Neutrophil (primary cell): ENCODE measurements around the gene ANXA6.

Source experiments
- H3K27ac ChIP-seq: fragments of 200-600 bp; sonication (generic); 2 replicates; pipeline ENCODE4 v1.5.1; 2016; ENCODE audit warnings: mild to moderate bottlenecking, moderate library complexity
- H3K27me3 ChIP-seq: fragments of 200-600 bp; sonication (generic); 2 replicates; pipeline ENCODE4 v1.6.0; 2016; ENCODE audit warnings: mild to moderate bottlenecking
- H3K36me3 ChIP-seq: fragments of 200-600 bp; sonication (generic); 2 replicates; pipeline ENCODE4 v1.5.1; 2017
- H3K4me1 ChIP-seq, 2 experiments: fragments of 200-600 bp in 1 of 2; sonication (generic) in 1 of 2; 1 replicate in 1 of 2; 2 replicates in 1 of 2; pipeline versions ENCODE4 v1.5.1 to v1.6.1; 2013 to 2016; ENCODE audit warnings: low read depth in 1 of 2, low read length in 1 of 2, mild to moderate bottlenecking in 1 of 2, moderate library complexity in 1 of 2; ENCODE audit not compliant: control insufficient read depth in 1 of 2, insufficient read depth in 1 of 2
- H3K4me3 ChIP-seq, 2 experiments: fragments of 200-600 bp in 1 of 2; sonication (generic) in 1 of 2; 1 replicate in 1 of 2; 2 replicates in 1 of 2; pipeline ENCODE4 v1.5.1; 2013 to 2016; ENCODE audit warnings: low read depth in 1 of 2, low read length in 1 of 2, mild to moderate bottlenecking in 1 of 2, moderate library complexity in 1 of 2
- H3K9me3 ChIP-seq: fragments of 200-600 bp; sonication (generic); 2 replicates; pipeline ENCODE4 v1.5.1; 2016
- CTCF ChIP-seq: fragments of 200-600 bp; sonication (generic); IDR thresholded peaks from 2 replicates; pipeline ENCODE4 v1.5.1; 2016; ENCODE audit warnings: antibody characterized with exemption

Gene ANXA6

GRCh38 chr5:151123897-151124751 lies 33.5 kb downstream of the ANXA6 start:
- H3K4me1 ChIP-seq = peaks cover 22 to 32% of the 10 kb centered on the region in 2 experiments
- H3K27me3 ChIP-seq = no peaks in the 10 kb centered on the region
- H3K27ac ChIP-seq = peak overlapping the region; percentile 86
- H3K9me3 ChIP-seq = no peaks in the 10 kb centered on the region
- H3K4me3 ChIP-seq = no peak overlapping the region
- TF ChIP-seq CTCF = no peak
- H3K36me3 ChIP-seq = peaks cover 57% of the 10 kb centered on the region

DNA sequence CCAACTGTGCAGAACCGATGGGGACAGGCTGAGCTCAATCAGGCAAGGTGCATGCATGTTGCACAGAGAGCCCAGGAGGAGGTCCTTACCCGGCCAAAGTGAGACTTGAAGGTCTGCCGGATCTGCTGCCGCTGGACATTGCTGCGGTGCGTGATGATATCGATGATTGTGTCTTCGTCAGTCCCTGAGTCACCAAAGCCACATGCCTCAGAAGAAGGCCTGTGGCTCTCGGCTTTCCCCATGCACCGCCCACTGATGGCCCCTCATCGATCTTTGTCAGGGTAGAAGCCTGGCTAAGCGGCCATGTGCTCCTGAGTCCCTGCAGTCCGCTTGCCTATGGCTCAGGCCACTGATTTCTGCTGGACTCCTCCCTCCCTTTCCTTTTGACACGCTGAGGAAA lies 34.8 kb downstream of the ANXA6 start:
- TF ChIP-seq CTCF = no peak
- Histone ChIP-seq H3K27me3 (no peaks in the 10 kb centered on the region), H3K9me3 (no peaks in the 10 kb centered on the region), H3K4me3 (no peak overlapping the region), H3K36me3 (peaks cover 56% of the 10 kb centered on the region), H3K27ac (peak overlapping the region; percentile 86), H3K4me1 (peaks cover 22 to 32% of the 10 kb centered on the region in 2 experiments)

- H3K4me3 ChIP-seq = no peak overlapping the region
- peaks cover 64% of the 10 kb centered on the region for H3K36me3 ChIP-seq
- no peak for TF ChIP-seq CTCF
- no peaks in the 10 kb centered on the region for H3K9me3 ChIP-seq
- H3K4me1 ChIP-seq = peaks cover 22 to 32% of the 10 kb centered on the region in 2 experiments
- H3K27ac ChIP-seq = no peak overlapping the region
- H3K27me3 ChIP-seq = no peaks in the 10 kb centered on the region
Measured at GRCh38 chr5:151121665-151122064, 35.9 kb downstream of the ANXA6 start.

- Histone ChIP-seq H3K4me1 (peaks cover 16 to 26% of the 10 kb centered on the region in 2 experiments), H3K36me3 (peaks cover 69% of the 10 kb centered on the region), H3K27ac (no peak overlapping the region), H3K27me3 (no peaks in the 10 kb centered on the region), H3K9me3 (no peaks in the 10 kb centered on the region), H3K4me3 (no peak overlapping the region)
- no peak for TF ChIP-seq CTCF
Measured at GRCh38 chr5:151121095-151121494, 36.5 kb downstream of the ANXA6 start.

DNA sequence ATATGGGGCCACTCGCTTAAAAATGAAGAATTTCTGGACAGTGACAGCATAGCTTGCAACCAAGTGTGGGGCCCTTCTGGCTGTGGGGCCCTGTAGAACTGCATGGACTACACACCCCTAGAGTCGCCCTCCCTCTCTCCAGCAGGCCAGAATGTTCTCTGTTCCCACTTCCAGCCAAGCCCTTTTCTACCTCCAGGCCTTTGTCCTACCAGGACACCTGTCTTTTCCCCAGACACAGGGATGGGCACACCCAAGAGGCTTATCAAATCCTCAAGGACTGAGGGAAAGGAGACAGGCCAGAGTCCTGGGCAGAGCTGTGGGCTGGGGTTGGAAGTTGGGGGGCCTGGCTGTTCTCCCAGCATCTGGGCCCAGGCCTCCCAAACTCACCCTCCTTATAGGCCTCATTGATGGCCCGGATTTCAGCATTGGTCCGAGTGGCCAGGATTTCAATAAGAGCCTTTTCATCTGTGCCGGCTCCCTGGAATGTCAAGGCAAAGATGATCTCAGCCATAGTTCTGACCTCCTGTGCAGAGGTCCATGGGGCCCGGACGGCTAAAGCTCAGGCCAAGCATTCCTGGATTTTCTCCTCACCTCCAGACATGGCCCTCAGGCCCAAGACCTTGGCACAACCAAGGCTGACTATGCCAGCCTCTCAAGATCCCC lies 38.5 kb downstream of the ANXA6 start:
- no peaks in the 10 kb centered on the region for H3K27me3 ChIP-seq
- no peak overlapping the region for H3K27ac ChIP-seq
- peaks cover 5 to 22% of the 10 kb centered on the region in 2 experiments for H3K4me1 ChIP-seq
- no peak overlapping the region for H3K4me3 ChIP-seq
- peaks cover 72% of the 10 kb centered on the region for H3K36me3 ChIP-seq
- TF ChIP-seq CTCF = no peak
- no peaks in the 10 kb centered on the region for H3K9me3 ChIP-seq
